Thyroid gland (tissue), 4 donors: Measurements from ENCODE around the gene SMARCE1.

ENCODE experiments used
- POLR2A ChIP-seq, 2 donors: fragments of 450-650 bp; IDR thresholded peaks; one replicate each; pipeline ENCODE4 v1.6.1; 2017; ENCODE audit warnings: antibody characterized with exemption in 2 of 2, mild to moderate bottlenecking in 2 of 2, moderate library complexity in 1 of 2
- TF ChIP-seq, protein P1 (sequence below), 6 experiments: fragments of 200-600 bp in 3 of 6; fragments of 450-650 bp in 3 of 6; sonication (generic) in 3 of 6; IDR thresholded peaks; one replicate each; pipeline ENCODE4 v1.5.1; 2016 to 2019; ENCODE audit warnings: antibody characterized with exemption in 6 of 6, mild to moderate bottlenecking in 2 of 6, inconsistent platforms in 1 of 6, moderate library complexity in 1 of 6

DNA sequence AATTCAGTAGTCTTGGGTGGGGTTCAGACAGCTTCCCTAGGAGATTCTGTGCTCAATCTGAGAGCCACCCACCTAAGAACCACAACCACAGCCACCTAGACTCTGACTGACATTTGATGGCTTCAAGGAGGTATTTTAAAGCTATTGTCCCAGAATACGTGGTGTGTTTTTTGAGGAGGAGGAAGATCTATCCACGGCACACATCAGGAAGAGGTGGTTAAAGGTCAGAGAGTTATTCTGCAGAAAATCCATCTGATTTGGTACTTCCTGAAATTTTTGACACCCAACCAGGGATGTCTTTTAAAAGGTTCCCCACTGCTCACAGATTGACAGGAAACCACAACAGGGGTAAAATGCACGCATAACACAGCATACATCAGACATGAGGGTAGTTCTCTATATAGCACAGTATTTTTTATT, 25.1 kb downstream of the SMARCE1 start:
- no peak for TF ChIP-seq POLR2A (IDR thresholded peaks at IDR 0.05)
- TF ChIP-seq, protein P1, sequence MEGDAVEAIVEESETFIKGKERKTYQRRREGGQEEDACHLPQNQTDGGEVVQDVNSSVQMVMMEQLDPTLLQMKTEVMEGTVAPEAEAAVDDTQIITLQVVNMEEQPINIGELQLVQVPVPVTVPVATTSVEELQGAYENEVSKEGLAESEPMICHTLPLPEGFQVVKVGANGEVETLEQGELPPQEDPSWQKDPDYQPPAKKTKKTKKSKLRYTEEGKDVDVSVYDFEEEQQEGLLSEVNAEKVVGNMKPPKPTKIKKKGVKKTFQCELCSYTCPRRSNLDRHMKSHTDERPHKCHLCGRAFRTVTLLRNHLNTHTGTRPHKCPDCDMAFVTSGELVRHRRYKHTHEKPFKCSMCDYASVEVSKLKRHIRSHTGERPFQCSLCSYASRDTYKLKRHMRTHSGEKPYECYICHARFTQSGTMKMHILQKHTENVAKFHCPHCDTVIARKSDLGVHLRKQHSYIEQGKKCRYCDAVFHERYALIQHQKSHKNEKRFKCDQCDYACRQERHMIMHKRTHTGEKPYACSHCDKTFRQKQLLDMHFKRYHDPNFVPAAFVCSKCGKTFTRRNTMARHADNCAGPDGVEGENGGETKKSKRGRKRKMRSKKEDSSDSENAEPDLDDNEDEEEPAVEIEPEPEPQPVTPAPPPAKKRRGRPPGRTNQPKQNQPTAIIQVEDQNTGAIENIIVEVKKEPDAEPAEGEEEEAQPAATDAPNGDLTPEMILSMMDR (IDR thresholded peaks at IDR 0.05): no peak
